GM23338 (cell line): ENCODE measurements around the gene CDYL. TPM values are rescaled to one million over a fixed set of nuclear protein-coding genes. Genes with fewer than 3 reads are reported as not detected.

Experiments
- ATAC-seq: fragments of 200-7000 bp; cut with Tn5 transposase; 3 replicates; pipeline ENCODE4 v1.9.1; 2020
- DNase-seq: peaks from one replicate; pipeline ENCODE4 v3.0.0-alpha.2; 2015; ENCODE audit warnings: low spot score
- H2AFZ ChIP-seq: fragments of 200-600 bp; sonication (generic); 2 replicates; pipeline ENCODE4 v1.8.0; 2016; ENCODE audit warnings: antibody characterized with exemption, mild to moderate bottlenecking, moderate library complexity
- H3F3A ChIP-seq: fragments of 200-600 bp; sonication (generic); replicated peaks from 2 replicates; pipeline ENCODE4 v1.8.0; 2017; ENCODE audit warnings: antibody characterized with exemption, mixed run types, low read depth
- H3K27ac ChIP-seq: fragments of 200-600 bp; sonication (generic); 2 replicates; pipeline ENCODE4 v1.6.1; 2016; ENCODE audit warnings: low read depth
- H3K27me3 ChIP-seq: fragments of 200-600 bp; sonication (generic); 2 replicates; pipeline ENCODE4 v1.8.0; 2016; ENCODE audit warnings: mild to moderate bottlenecking, mixed run types, moderate library complexity; ENCODE audit not compliant: insufficient read depth
- H3K36me3 ChIP-seq: fragments of 200-600 bp; sonication (generic); 2 replicates; pipeline ENCODE4 v1.8.0; 2016; ENCODE audit warnings: mild to moderate bottlenecking; ENCODE audit not compliant: insufficient read depth
- H3K4me1 ChIP-seq: fragments of 200-600 bp; sonication (generic); 2 replicates; pipeline ENCODE4 v1.8.0; 2016; ENCODE audit warnings: mild to moderate bottlenecking, moderate library complexity; ENCODE audit not compliant: insufficient read depth
- H3K4me2 ChIP-seq: fragments of 200-600 bp; sonication (generic); 2 replicates; pipeline ENCODE4 v1.7.1; 2017; ENCODE audit warnings: mixed run types
- H3K4me3 ChIP-seq: fragments of 200-600 bp; sonication (generic); 2 replicates; pipeline ENCODE4 v1.6.1; 2016; ENCODE audit warnings: mixed run types
- H3K79me2 ChIP-seq: fragments of 200-600 bp; sonication (generic); replicated peaks from 2 replicates; pipeline ENCODE4 v1.8.0; 2017; ENCODE audit warnings: mild to moderate bottlenecking; ENCODE audit not compliant: insufficient read depth
- H3K9me2 ChIP-seq: fragments of 200-600 bp; sonication (generic); 2 replicates; pipeline ENCODE4 v1.8.0; 2017; ENCODE audit not compliant: insufficient read depth
- H4K20me1 ChIP-seq: fragments of 200-600 bp; sonication (generic); replicated peaks from 2 replicates; pipeline ENCODE4 v1.8.0; 2017; ENCODE audit warnings: mild to moderate bottlenecking; ENCODE audit not compliant: insufficient read depth
- H3K27ac Mint-ChIP-seq: 2 replicates; pipeline ENCODE4 v1.8.0; 2020; ENCODE audit warnings: inconsistent platforms, mild to moderate bottlenecking, moderate library complexity, mixed read lengths
- H3K27me3 Mint-ChIP-seq: 3 replicates; pipeline ENCODE4 v1.8.0; 2022; ENCODE audit warnings: low read depth, mild to moderate bottlenecking, moderate library complexity, mixed read lengths, inconsistent platforms; ENCODE audit not compliant: insufficient read depth, poor library complexity
- H3K36me3 Mint-ChIP-seq: 3 replicates; pipeline ENCODE4 v1.8.0; 2021; ENCODE audit warnings: low read depth, mild to moderate bottlenecking, inconsistent platforms, moderate library complexity, mixed read lengths
- H3K4me1 Mint-ChIP-seq: 3 replicates; pipeline ENCODE4 v1.8.0; 2020; ENCODE audit warnings: mild to moderate bottlenecking, inconsistent platforms, mixed read lengths
- H3K4me3 Mint-ChIP-seq: 3 replicates; pipeline ENCODE4 v1.8.0; 2021; ENCODE audit warnings: moderate library complexity, mild to moderate bottlenecking, inconsistent platforms, mixed read lengths
- H3K9me3 Mint-ChIP-seq: 3 replicates; pipeline ENCODE4 v1.8.0; 2020; ENCODE audit warnings: moderate library complexity, mild to moderate bottlenecking, inconsistent platforms, mixed read lengths
- CREB1 ChIP-seq: fragments of 250-450 bp; sonication (Bioruptor Pico); IDR thresholded peaks from 2 replicates; pipeline ENCODE4 v1.5.0; 2020; ENCODE audit warnings: low read depth, mild to moderate bottlenecking, moderate library complexity
- CTCF ChIP-seq, 2 experiments: fragments of 200-600 bp in 1 of 2; sonication (generic) in 1 of 2; conservative IDR thresholded peaks; 2 replicates each; pipeline versions ENCODE4 v1.5.1 to v1.6.1; 2016 to 2017; ENCODE audit warnings: antibody characterized with exemption in 2 of 2, low read depth in 2 of 2, mild to moderate bottlenecking in 2 of 2, moderate library complexity in 1 of 2
- ETS1 ChIP-seq: IDR thresholded peaks from 2 replicates; pipeline ENCODE4 v1.6.1; 2016; ENCODE audit warnings: antibody characterized with exemption
- EZH2 ChIP-seq: fragments of 200-600 bp; sonication (generic); IDR thresholded peaks from one replicate; pipeline ENCODE4 v1.8.0; 2017; ENCODE audit warnings: antibody characterized with exemption, mild to moderate bottlenecking, low read depth; ENCODE audit not compliant: unreplicated experiment
- EZH2phosphoT487 ChIP-seq: fragments of 200-600 bp; sonication (generic); IDR thresholded peaks from one replicate; pipeline ENCODE4 v1.8.1; 2018; ENCODE audit warnings: antibody characterized with exemption; ENCODE audit not compliant: unreplicated experiment
- JUNB ChIP-seq: IDR thresholded peaks from one replicate; pipeline ENCODE4 v1.6.1; 2016; ENCODE audit warnings: antibody characterized with exemption; ENCODE audit not compliant: unreplicated experiment
- NANOG ChIP-seq: IDR thresholded peaks from 2 replicates; pipeline ENCODE4 v1.6.1; 2016; ENCODE audit warnings: antibody characterized with exemption, borderline replicate concordance
- POLR2AphosphoS5 ChIP-seq: IDR thresholded peaks from 2 replicates; pipeline ENCODE4 v1.6.1; 2016; ENCODE audit warnings: antibody characterized with exemption, low read depth
- REST ChIP-seq: IDR thresholded peaks from one replicate; pipeline ENCODE4 v1.6.1; 2018; ENCODE audit warnings: antibody characterized with exemption; ENCODE audit not compliant: unreplicated experiment
- STAT1 ChIP-seq: IDR thresholded peaks from one replicate; pipeline ENCODE4 v1.6.1; 2016; ENCODE audit warnings: antibody characterized with exemption; ENCODE audit not compliant: unreplicated experiment
- ZNF114 ChIP-seq: fragments of 250-450 bp; sonication (Bioruptor Pico); IDR thresholded peaks from 2 replicates; pipeline ENCODE4 v1.5.0; 2020; ENCODE audit warnings: mild to moderate bottlenecking, moderate library complexity
- ZNF331 ChIP-seq: fragments of 250-450 bp; sonication (Bioruptor Pico); IDR thresholded peaks from 2 replicates; pipeline ENCODE4 v1.5.0; 2020; ENCODE audit warnings: low read depth, mild to moderate bottlenecking, moderate library complexity
- polyA plus RNA-seq: library from polyadenylated mRNA; unstranded; fragments of >200 nt; fragmentation: Nextera tagmentation; extraction: Ambion mirVana; gene quantifications from 2 replicates; pipeline ENCODE4 v1.2.1, GENCODE V29; 2016
- total RNA-seq: library from RNA; depleted of rRNA; stranded (reverse); fragments of >200 nt; shearing (Covaris generic); gene quantifications from 2 replicates; pipeline ENCODE4 v1.2.3, GENCODE V29; 2014
- TF ChIP-seq, protein P1 (sequence below): fragments of 250-450 bp; sonication (Bioruptor Pico); IDR thresholded peaks from 2 replicates; pipeline ENCODE4 v1.5.0; 2020; ENCODE audit warnings: mild to moderate bottlenecking, moderate library complexity

CDYL gene
- total and polyA plus RNA-seq, 2 experiments from 2014 or later, result 67.2 to 128 TPM

- Histone ChIP-seq H3K4me1 (no peaks in the 10 kb centered on the region), H2AFZ (no peak overlapping the region), H3K79me2 (no peaks in the 10 kb centered on the region), H3F3A (no peaks in the 10 kb centered on the region), H3K9me2 (peaks cover 7% of the 10 kb centered on the region; the same call in 1 of the 2 replicates), H3K4me2 (no peak overlapping the region), H4K20me1 (no peaks in the 10 kb centered on the region), H3K36me3 (no peaks in the 10 kb centered on the region), H3K27ac (no peak overlapping the region), H3K27me3 (no peaks in the 10 kb centered on the region), H3K4me3 (no peak overlapping the region)
- TF ChIP-seq JUNB (no peak), CTCF (conservative IDR thresholded peaks at IDR 0.05; ENCODE audit: low read depth in 2 of 2) (no peak), ZNF114 (CRISPR knock-in tag) (no peak), NANOG (no peak), POLR2AphosphoS5 (no peak), EZH2 (no peak), CREB1 (CRISPR knock-in tag) (no peak), ZNF331 (CRISPR knock-in tag) (no peak), STAT1 (no peak), REST (no peak), EZH2phosphoT487 (no peak), ETS1 (no peak)
- TF ChIP-seq, protein P1, sequence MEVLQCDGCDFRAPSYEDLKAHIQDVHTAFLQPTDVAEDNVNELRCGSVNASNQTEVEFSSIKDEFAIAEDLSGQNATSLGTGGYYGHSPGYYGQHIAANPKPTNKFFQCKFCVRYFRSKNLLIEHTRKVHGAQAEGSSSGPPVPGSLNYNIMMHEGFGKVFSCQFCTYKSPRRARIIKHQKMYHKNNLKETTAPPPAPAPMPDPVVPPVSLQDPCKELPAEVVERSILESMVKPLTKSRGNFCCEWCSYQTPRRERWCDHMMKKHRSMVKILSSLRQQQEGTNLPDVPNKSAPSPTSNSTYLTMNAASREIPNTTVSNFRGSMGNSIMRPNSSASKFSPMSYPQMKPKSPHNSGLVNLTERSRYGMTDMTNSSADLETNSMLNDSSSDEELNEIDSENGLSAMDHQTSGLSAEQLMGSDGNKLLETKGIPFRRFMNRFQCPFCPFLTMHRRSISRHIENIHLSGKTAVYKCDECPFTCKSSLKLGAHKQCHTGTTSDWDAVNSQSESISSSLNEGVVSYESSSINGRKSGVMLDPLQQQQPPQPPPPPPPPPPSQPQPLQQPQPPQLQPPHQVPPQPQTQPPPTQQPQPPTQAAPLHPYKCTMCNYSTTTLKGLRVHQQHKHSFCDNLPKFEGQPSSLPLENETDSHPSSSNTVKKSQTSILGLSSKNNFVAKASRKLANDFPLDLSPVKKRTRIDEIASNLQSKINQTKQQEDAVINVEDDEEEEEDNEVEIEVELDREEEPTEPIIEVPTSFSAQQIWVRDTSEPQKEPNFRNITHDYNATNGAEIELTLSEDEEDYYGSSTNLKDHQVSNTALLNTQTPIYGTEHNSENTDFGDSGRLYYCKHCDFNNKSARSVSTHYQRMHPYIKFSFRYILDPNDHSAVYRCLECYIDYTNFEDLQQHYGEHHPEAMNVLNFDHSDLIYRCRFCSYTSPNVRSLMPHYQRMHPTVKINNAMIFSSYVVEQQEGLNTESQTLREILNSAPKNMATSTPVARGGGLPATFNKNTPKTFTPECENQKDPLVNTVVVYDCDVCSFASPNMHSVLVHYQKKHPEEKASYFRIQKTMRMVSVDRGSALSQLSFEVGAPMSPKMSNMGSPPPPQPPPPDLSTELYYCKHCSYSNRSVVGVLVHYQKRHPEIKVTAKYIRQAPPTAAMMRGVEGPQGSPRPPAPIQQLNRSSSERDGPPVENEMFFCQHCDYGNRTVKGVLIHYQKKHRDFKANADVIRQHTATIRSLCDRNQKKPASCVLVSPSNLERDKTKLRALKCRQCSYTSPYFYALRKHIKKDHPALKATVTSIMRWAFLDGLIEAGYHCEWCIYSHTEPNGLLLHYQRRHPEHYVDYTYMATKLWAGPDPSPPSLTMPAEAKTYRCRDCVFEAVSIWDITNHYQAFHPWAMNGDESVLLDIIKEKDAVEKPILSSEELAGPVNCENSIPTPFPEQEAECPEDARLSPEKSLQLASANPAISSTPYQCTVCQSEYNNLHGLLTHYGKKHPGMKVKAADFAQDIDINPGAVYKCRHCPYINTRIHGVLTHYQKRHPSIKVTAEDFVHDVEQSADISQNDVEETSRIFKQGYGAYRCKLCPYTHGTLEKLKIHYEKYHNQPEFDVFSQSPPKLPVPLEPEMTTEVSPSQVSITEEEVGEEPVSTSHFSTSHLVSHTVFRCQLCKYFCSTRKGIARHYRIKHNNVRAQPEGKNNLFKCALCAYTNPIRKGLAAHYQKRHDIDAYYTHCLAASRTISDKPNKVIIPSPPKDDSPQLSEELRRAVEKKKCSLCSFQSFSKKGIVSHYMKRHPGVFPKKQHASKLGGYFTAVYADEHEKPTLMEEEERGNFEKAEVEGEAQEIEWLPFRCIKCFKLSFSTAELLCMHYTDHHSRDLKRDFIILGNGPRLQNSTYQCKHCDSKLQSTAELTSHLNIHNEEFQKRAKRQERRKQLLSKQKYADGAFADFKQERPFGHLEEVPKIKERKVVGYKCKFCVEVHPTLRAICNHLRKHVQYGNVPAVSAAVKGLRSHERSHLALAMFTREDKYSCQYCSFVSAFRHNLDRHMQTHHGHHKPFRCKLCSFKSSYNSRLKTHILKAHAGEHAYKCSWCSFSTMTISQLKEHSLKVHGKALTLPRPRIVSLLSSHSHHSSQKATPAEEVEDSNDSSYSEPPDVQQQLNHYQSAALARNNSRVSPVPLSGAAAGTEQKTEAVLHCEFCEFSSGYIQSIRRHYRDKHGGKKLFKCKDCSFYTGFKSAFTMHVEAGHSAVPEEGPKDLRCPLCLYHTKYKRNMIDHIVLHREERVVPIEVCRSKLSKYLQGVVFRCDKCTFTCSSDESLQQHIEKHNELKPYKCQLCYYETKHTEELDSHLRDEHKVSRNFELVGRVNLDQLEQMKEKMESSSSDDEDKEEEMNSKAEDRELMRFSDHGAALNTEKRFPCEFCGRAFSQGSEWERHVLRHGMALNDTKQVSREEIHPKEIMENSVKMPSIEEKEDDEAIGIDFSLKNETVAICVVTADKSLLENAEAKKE (CRISPR knock-in tag), result no peak
- Mint-ChIP-seq H3K9me3 (peaks cover 8% of the 10 kb centered on the region), H3K27me3 (peaks cover 7% of the 10 kb centered on the region), H3K4me1 (peaks cover 12% of the 10 kb centered on the region; the same call in 2 of the 3 replicates), H3K27ac (no peak overlapping the region), H3K36me3 (peaks cover 4% of the 10 kb centered on the region), H3K4me3 (no peak overlapping the region)
- DNase-seq (no peak), ATAC-seq (no peak)
Measured at GRCh38 chr6:4983322-4983721, 207.1 kb downstream of the CDYL start.
